ENCODE results near the gene ZFYVE28.
"Not testable (repeated sequence)": the region's sequence is repeated elsewhere in the genome, so short reads cannot be mapped to it uniquely, and the experiment has no call there.

Gene ZFYVE28

GRCh38 chr4:2241003-2241402 is 177.4 kb downstream of the ZFYVE28 start:
- peak; percentile 72 for DNase-seq

GRCh38 chr4:2236944-2237666 is 181.3 kb downstream of the ZFYVE28 start:
- DNase-seq = no peak

GRCh38 chr4:2231082-2231481 is 187.4 kb downstream of the ZFYVE28 start:
- DNase-seq = no peak

GRCh38 chr4:2226261-2226660 is 192.2 kb downstream of the ZFYVE28 start:
- DNase-seq = no peak

GRCh38 chr4:2222838-2223237 is 195.6 kb downstream of the ZFYVE28 start:
- no peak for DNase-seq

- not testable (repeated sequence) for DNase-seq
Observed at GRCh38 chr4:2221378-2221777, 197.1 kb downstream of the ZFYVE28 start.

GRCh38 chr4:2220016-2220630 is 198.3 kb downstream of the ZFYVE28 start:
- DNase-seq = peak; percentile 85

All from CD4-positive, alpha-beta T cell treated with Interleukin-10 for 1 hour (primary cell).